GM23338 (cell line): ENCODE measurements around the gene STX8. TPM values are rescaled to one million over a fixed set of nuclear protein-coding genes. Genes with fewer than 3 reads are reported as not detected.

ENCODE experiments used
- ATAC-seq: fragments of 200-7000 bp; cut with Tn5 transposase; 3 replicates; pipeline ENCODE4 v1.9.1; 2020
- DNase-seq: peaks from one replicate; pipeline ENCODE4 v3.0.0-alpha.2; 2015; ENCODE audit warnings: low spot score
- H2AFZ ChIP-seq: fragments of 200-600 bp; sonication (generic); 2 replicates; pipeline ENCODE4 v1.8.0; 2016; ENCODE audit warnings: antibody characterized with exemption, mild to moderate bottlenecking, moderate library complexity
- H3F3A ChIP-seq: fragments of 200-600 bp; sonication (generic); replicated peaks from 2 replicates; pipeline ENCODE4 v1.8.0; 2017; ENCODE audit warnings: antibody characterized with exemption, mixed run types, low read depth
- H3K27ac ChIP-seq: fragments of 200-600 bp; sonication (generic); 2 replicates; pipeline ENCODE4 v1.6.1; 2016; ENCODE audit warnings: low read depth
- H3K27me3 ChIP-seq: fragments of 200-600 bp; sonication (generic); 2 replicates; pipeline ENCODE4 v1.8.0; 2016; ENCODE audit warnings: mild to moderate bottlenecking, mixed run types, moderate library complexity; ENCODE audit not compliant: insufficient read depth
- H3K36me3 ChIP-seq: fragments of 200-600 bp; sonication (generic); 2 replicates; pipeline ENCODE4 v1.8.0; 2016; ENCODE audit warnings: mild to moderate bottlenecking; ENCODE audit not compliant: insufficient read depth
- H3K4me1 ChIP-seq: fragments of 200-600 bp; sonication (generic); 2 replicates; pipeline ENCODE4 v1.8.0; 2016; ENCODE audit warnings: mild to moderate bottlenecking, moderate library complexity; ENCODE audit not compliant: insufficient read depth
- H3K4me2 ChIP-seq: fragments of 200-600 bp; sonication (generic); 2 replicates; pipeline ENCODE4 v1.7.1; 2017; ENCODE audit warnings: mixed run types
- H3K4me3 ChIP-seq: fragments of 200-600 bp; sonication (generic); 2 replicates; pipeline ENCODE4 v1.6.1; 2016; ENCODE audit warnings: mixed run types
- H3K79me2 ChIP-seq: fragments of 200-600 bp; sonication (generic); replicated peaks from 2 replicates; pipeline ENCODE4 v1.8.0; 2017; ENCODE audit warnings: mild to moderate bottlenecking; ENCODE audit not compliant: insufficient read depth
- H3K9me2 ChIP-seq: fragments of 200-600 bp; sonication (generic); 2 replicates; pipeline ENCODE4 v1.8.0; 2017; ENCODE audit not compliant: insufficient read depth
- H4K20me1 ChIP-seq: fragments of 200-600 bp; sonication (generic); replicated peaks from 2 replicates; pipeline ENCODE4 v1.8.0; 2017; ENCODE audit warnings: mild to moderate bottlenecking; ENCODE audit not compliant: insufficient read depth
- H3K27ac Mint-ChIP-seq: 2 replicates; pipeline ENCODE4 v1.8.0; 2020; ENCODE audit warnings: inconsistent platforms, mild to moderate bottlenecking, moderate library complexity, mixed read lengths
- H3K27me3 Mint-ChIP-seq: 3 replicates; pipeline ENCODE4 v1.8.0; 2022; ENCODE audit warnings: low read depth, mild to moderate bottlenecking, moderate library complexity, mixed read lengths, inconsistent platforms; ENCODE audit not compliant: insufficient read depth, poor library complexity
- H3K36me3 Mint-ChIP-seq: 3 replicates; pipeline ENCODE4 v1.8.0; 2021; ENCODE audit warnings: low read depth, mild to moderate bottlenecking, inconsistent platforms, moderate library complexity, mixed read lengths
- H3K4me1 Mint-ChIP-seq: 3 replicates; pipeline ENCODE4 v1.8.0; 2020; ENCODE audit warnings: mild to moderate bottlenecking, inconsistent platforms, mixed read lengths
- H3K4me3 Mint-ChIP-seq: 3 replicates; pipeline ENCODE4 v1.8.0; 2021; ENCODE audit warnings: moderate library complexity, mild to moderate bottlenecking, inconsistent platforms, mixed read lengths
- H3K9me3 Mint-ChIP-seq: 3 replicates; pipeline ENCODE4 v1.8.0; 2020; ENCODE audit warnings: moderate library complexity, mild to moderate bottlenecking, inconsistent platforms, mixed read lengths
- CREB1 ChIP-seq: fragments of 250-450 bp; sonication (Bioruptor Pico); IDR thresholded peaks from 2 replicates; pipeline ENCODE4 v1.5.0; 2020; ENCODE audit warnings: low read depth, mild to moderate bottlenecking, moderate library complexity
- CTCF ChIP-seq, 2 experiments: fragments of 200-600 bp in 1 of 2; sonication (generic) in 1 of 2; conservative IDR thresholded peaks; 2 replicates each; pipeline versions ENCODE4 v1.5.1 to v1.6.1; 2016 to 2017; ENCODE audit warnings: antibody characterized with exemption in 2 of 2, low read depth in 2 of 2, mild to moderate bottlenecking in 2 of 2, moderate library complexity in 1 of 2
- ETS1 ChIP-seq: IDR thresholded peaks from 2 replicates; pipeline ENCODE4 v1.6.1; 2016; ENCODE audit warnings: antibody characterized with exemption
- EZH2 ChIP-seq: fragments of 200-600 bp; sonication (generic); IDR thresholded peaks from one replicate; pipeline ENCODE4 v1.8.0; 2017; ENCODE audit warnings: antibody characterized with exemption, mild to moderate bottlenecking, low read depth; ENCODE audit not compliant: unreplicated experiment
- JUNB ChIP-seq: IDR thresholded peaks from one replicate; pipeline ENCODE4 v1.6.1; 2016; ENCODE audit warnings: antibody characterized with exemption; ENCODE audit not compliant: unreplicated experiment
- NANOG ChIP-seq: IDR thresholded peaks from 2 replicates; pipeline ENCODE4 v1.6.1; 2016; ENCODE audit warnings: antibody characterized with exemption, borderline replicate concordance
- POLR2AphosphoS5 ChIP-seq: IDR thresholded peaks from 2 replicates; pipeline ENCODE4 v1.6.1; 2016; ENCODE audit warnings: antibody characterized with exemption, low read depth
- REST ChIP-seq: IDR thresholded peaks from one replicate; pipeline ENCODE4 v1.6.1; 2018; ENCODE audit warnings: antibody characterized with exemption; ENCODE audit not compliant: unreplicated experiment
- STAT1 ChIP-seq: IDR thresholded peaks from one replicate; pipeline ENCODE4 v1.6.1; 2016; ENCODE audit warnings: antibody characterized with exemption; ENCODE audit not compliant: unreplicated experiment
- ZNF114 ChIP-seq: fragments of 250-450 bp; sonication (Bioruptor Pico); IDR thresholded peaks from 2 replicates; pipeline ENCODE4 v1.5.0; 2020; ENCODE audit warnings: mild to moderate bottlenecking, moderate library complexity
- ZNF331 ChIP-seq: fragments of 250-450 bp; sonication (Bioruptor Pico); IDR thresholded peaks from 2 replicates; pipeline ENCODE4 v1.5.0; 2020; ENCODE audit warnings: low read depth, mild to moderate bottlenecking, moderate library complexity
- polyA plus RNA-seq: library from polyadenylated mRNA; unstranded; fragments of >200 nt; fragmentation: Nextera tagmentation; extraction: Ambion mirVana; gene quantifications from 2 replicates; pipeline ENCODE4 v1.2.1, GENCODE V29; 2016
- total RNA-seq: library from RNA; depleted of rRNA; stranded (reverse); fragments of >200 nt; shearing (Covaris generic); gene quantifications from 2 replicates; pipeline ENCODE4 v1.2.3, GENCODE V29; 2014

STX8 gene
- total and polyA plus RNA-seq, 2 experiments from 2014 or later, result 59.4 to 82.3 TPM

GRCh38 chr17:9206741-9207332 is 368.8 kb downstream of the STX8 start:
- H3K27ac ChIP-seq, result no peak overlapping the region

GRCh38 chr17:9206410-9206703 is 369.3 kb downstream of the STX8 start:
- ATAC-seq (no peak), DNase-seq (no peak)
- Histone ChIP-seq H3K4me3 (no peak overlapping the region), H2AFZ (no peak overlapping the region), H3K36me3 (no peaks in the 10 kb centered on the region), H3F3A (no peaks in the 10 kb centered on the region), H3K4me1 (no peaks in the 10 kb centered on the region), H3K9me2 (no peaks in the 10 kb centered on the region), H3K27me3 (no peaks in the 10 kb centered on the region), H3K27ac (no peak overlapping the region), H3K4me2 (no peak overlapping the region), H4K20me1 (no peaks in the 10 kb centered on the region), H3K79me2 (no peaks in the 10 kb centered on the region)
- H3K4me3 Mint-ChIP-seq, result no peak overlapping the region
- H3K27ac Mint-ChIP-seq, result no peak overlapping the region
- peaks cover 6% of the 10 kb centered on the region for H3K4me1 Mint-ChIP-seq
- H3K9me3 Mint-ChIP-seq, result no peaks in the 10 kb centered on the region; the same call in 2 of the 3 replicates
- peaks cover 6% of the 10 kb centered on the region for H3K27me3 Mint-ChIP-seq
- no peaks in the 10 kb centered on the region for H3K36me3 Mint-ChIP-seq
- TF ChIP-seq STAT1 (no peak), NANOG (no peak), CTCF (conservative IDR thresholded peaks at IDR 0.05; ENCODE audit: low read depth in 2 of 2) (no peak), ZNF114 (CRISPR knock-in tag) (no peak), JUNB (no peak), EZH2 (no peak), ZNF331 (CRISPR knock-in tag) (no peak), CREB1 (no peak), ETS1 (no peak), POLR2AphosphoS5 (no peak), REST (no peak)

More at GRCh38 chr17:9206741-9207332, 368.8 kb downstream of the STX8 start:
- no peak for TF ChIP-seq ZNF114 (CRISPR knock-in tag)
- no peak for TF ChIP-seq ETS1
- DNase-seq (no peak), ATAC-seq (no peak)
- Histone ChIP-seq H3K9me2 (no peaks in the 10 kb centered on the region), H3K27me3 (no peaks in the 10 kb centered on the region), H3K36me3 (no peaks in the 10 kb centered on the region), H3K4me3 (no peak overlapping the region), H3K79me2 (no peaks in the 10 kb centered on the region), H3K4me2 (no peak overlapping the region), H4K20me1 (no peaks in the 10 kb centered on the region), H2AFZ (peak overlapping the region; percentile 47; the same call in 1 of the 2 replicates), H3K4me1 (no peaks in the 10 kb centered on the region), H3F3A (no peaks in the 10 kb centered on the region)
- Mint-ChIP-seq H3K9me3 (no peaks in the 10 kb centered on the region), H3K4me3 (no peak overlapping the region), H3K36me3 (no peaks in the 10 kb centered on the region), H3K4me1 (peaks cover 7% of the 10 kb centered on the region), H3K27me3 (peaks cover 4% of the 10 kb centered on the region), H3K27ac (no peak overlapping the region)
